Right lobe of liver (tissue), 4 donors: ENCODE measurements around the gene KIF23.

Experiments
- POLR2A ChIP-seq: fragments of 450-650 bp; IDR thresholded peaks from one replicate; pipeline ENCODE4 v1.6.1; 2017; ENCODE audit warnings: antibody characterized with exemption, mild to moderate bottlenecking
- TF ChIP-seq, protein P1 (sequence below), 4 donors: fragments of 200-600 bp in 3 of 4; fragments of 450-650 bp in 1 of 4; IDR thresholded peaks; one replicate each; pipeline versions ENCODE4 v1.5.1 to v1.8.0; 2016 to 2022; ENCODE audit warnings: antibody characterized with exemption in 4 of 4, mild to moderate bottlenecking in 2 of 4
- donor health status: DM: no; HTN: no; CAD: no.
- donor health status: DM: no; HTN: no; CAD: no.
- donor health status: DM: no; HTN: yes; CAD: no.

DNA sequence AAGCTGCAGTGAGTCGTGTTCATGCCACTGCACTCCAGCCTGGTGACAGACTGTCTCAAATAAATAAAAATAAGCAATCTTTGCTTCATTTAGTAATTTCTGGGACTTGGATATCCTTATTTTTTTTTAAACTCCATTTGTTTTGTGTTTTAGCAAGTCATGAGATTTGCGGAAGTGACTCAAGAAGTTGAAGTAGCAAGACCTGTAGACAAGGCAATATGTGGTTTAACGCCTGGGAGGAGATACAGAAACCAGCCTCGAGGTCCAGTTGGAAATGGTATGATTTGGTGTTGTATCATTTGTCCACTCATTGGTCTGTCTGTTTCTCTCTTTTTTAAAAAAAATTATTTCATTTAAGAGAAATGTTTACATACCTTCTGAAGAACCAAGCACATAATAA is 21.8 kb downstream of the KIF23 start:
- no peak for TF ChIP-seq POLR2A
- TF ChIP-seq, protein P1, sequence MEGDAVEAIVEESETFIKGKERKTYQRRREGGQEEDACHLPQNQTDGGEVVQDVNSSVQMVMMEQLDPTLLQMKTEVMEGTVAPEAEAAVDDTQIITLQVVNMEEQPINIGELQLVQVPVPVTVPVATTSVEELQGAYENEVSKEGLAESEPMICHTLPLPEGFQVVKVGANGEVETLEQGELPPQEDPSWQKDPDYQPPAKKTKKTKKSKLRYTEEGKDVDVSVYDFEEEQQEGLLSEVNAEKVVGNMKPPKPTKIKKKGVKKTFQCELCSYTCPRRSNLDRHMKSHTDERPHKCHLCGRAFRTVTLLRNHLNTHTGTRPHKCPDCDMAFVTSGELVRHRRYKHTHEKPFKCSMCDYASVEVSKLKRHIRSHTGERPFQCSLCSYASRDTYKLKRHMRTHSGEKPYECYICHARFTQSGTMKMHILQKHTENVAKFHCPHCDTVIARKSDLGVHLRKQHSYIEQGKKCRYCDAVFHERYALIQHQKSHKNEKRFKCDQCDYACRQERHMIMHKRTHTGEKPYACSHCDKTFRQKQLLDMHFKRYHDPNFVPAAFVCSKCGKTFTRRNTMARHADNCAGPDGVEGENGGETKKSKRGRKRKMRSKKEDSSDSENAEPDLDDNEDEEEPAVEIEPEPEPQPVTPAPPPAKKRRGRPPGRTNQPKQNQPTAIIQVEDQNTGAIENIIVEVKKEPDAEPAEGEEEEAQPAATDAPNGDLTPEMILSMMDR (IDR thresholded peaks at IDR 0.05) = no peak
